Stimulated activated CD8-positive, alpha-beta memory T cell treated with anti-CD3 and anti-CD28 coated beads, Interleukin-7, amount 100 ng/mL, for 4 hours (primary cell): ENCODE data around the gene UMODL1.

Experiments
- DNase-seq, 2 donors: peaks; one replicate each; pipeline ENCODE4 v3.0.0-alpha.2; 2020; ENCODE audit warnings: low read depth in 2 of 2

UMODL1 gene

DNA sequence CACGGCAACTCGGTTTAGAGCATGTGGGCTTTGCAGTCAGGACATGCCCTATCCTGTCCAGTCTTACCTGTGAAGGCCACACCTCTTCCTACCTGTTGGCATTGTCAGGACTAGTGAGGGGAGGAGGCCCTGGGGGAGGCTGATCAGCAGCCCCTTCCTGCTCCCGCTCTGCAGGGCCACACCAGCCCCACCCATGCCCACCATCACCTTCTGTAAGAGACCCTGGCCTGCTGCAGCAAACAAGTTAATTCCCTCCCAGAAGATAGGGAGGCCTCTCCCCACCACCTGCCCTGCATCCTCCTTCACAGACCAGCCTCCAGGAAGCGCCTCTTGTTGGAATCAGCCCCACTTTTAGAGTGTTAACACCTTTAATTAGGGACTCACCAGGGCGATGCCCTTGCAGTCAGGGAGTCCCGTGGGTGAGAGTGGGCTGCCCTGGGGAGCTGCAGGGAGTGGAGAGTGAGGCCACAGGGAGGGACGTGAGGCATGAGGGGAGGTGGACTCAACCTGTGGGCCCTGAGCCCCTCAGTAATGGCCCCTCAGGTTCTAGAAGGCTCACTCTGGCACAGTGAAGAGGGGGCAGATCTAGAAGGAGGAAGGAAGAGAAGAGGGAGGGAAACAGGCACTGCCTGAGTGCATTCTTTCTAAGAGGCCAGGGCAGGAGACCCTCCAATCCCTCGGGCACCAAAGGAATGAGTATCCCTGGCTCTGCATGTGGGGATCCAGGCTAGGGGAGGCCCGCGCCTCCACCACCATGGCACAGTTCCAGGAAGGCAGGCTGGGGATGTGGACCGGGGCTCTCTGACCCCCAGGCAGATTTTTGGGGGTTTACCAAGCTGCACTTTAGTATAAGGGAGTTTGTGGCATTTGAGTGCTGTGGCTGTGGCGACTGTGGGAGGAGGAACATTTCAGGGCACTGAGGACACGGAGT is 8.2 kb downstream of the UMODL1 start:
- no peak for DNase-seq

GRCh38 chr21:42079939-42080787 is 9.0 kb downstream of the UMODL1 start:
- DNase-seq = no peak

GRCh38 chr21:42080788-42081083 is 9.6 kb downstream of the UMODL1 start:
- DNase-seq = no peak

DNA sequence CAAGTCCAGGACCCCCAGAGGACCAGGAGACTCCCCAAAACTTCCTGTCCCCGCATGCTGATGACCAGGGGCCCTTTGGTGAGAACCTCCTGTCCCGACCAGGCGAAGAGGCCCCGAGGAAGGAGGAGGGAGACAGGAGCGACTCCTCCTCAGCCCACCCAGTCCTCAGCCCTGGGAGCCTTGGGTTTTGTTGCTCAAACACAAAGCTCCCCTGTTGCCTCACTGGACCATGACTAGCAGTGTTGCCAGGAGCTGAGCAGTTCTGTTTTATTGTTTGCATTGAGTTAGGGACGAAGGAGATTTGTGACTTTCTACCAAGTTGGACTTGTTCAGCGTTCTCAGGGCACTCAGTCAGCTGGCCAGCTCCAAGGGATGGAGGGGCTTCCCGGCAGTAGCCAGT is 10.0 kb downstream of the UMODL1 start:
- DNase-seq = no peak

DNA sequence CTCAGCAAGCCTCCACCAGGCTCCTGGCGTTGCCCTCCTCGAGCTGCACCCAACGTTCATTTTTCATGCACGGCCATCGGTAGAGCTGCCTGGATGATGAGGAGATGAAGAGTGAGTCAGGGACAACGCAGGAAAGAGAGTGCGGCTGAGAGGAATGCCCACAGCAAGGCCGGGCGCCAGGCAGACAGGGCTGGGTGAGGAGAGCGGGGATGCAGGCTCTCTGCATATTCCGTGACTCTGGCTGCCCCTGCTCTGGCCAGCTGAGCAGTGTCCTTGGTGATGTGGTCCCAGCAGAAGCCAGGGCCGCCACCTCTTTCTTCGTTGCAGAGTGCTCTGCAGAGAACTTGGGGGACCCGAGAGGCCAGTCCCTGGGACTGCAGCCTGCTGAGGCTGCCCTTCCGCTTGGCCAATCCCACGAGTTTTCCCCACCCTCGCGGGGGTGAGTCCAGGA is 10.8 kb downstream of the UMODL1 start:
- no peak for DNase-seq

- DNase-seq = no peak
These were observed 11.6 kb downstream of the UMODL1 start for GRCh38 chr21:42082501-42083360.

GRCh38 chr21:42083361-42083690 is 12.2 kb downstream of the UMODL1 start:
- DNase-seq = no peak

DNA sequence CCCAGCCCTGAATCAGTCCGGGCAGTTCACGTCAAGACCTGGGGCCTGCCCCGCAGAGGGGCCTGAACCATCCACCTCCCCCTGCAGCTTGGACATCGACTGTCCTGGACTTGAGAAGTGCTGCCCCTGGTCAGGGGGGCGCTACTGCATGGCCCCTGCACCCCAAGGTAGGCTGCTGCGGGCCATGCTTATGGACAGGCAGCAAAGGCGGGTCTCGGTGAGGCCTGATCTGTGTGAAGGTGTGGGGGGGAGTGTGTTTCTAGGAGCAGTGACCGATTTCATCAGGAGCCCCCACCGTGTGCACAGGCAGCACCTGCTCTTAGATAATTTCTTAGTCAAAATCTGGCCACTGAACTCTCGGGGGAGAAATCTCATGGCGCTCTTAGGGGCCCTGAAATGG is 13.0 kb downstream of the UMODL1 start:
- DNase-seq = no peak

DNA sequence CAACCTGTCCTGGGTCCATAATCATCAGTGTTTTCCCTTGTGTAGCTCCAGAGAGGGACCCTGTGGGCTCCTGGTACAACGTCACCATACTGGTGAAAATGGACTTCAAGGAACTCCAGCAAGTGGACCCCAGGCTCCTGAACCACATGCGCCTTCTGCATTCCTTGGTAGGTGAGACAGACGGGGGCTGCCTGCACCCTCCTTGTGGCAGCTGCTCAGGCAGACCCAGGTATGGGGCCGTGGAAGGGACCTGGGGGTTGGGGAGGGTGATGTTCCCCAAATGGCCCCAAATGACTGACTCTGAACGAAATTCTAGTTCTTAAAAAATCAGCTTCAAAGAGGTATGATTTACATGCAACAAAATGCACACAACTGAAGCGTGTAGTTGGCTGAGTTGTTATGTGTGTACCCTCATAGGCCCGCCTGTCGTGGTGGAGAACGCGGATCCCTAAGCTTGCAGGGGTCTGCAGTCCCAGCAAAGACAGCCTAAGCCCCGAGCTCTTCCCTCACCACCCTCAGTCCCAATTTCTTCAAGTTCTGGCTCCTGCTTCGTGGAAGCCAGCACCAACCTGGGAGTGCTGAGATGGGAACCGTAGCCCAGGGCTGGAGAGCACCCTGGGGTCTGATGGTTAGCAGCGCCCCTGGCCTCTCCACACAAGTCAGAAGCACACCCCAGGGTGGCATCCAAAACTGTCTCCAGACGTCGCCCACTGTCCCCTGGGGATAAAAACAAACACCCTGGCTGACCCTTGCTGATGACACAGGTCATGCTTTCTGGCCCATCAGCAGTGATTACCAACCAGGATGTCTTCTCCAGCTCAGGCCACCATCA is 14.3 kb downstream of the UMODL1 start:
- DNase-seq = no peak

DNA sequence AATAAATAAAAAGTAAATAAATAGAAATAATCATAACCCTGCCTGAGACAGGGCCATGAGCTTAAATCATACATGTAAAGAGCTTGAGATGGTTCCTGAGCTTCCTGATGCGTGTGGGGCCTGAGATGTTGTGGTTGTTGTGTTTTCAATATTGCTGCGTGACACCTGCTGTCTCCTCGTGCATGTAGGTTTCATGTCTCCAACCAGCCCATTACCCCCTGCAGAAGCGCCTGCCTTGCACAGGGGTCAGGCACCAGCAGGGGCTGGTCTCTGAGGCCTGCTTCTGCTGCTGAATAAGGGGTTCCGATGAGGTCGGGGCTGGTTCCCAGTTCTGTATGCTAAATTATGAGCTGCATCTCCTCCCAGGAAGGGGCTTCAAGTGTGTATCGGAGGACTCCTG is 15.9 kb downstream of the UMODL1 start:
- DNase-seq = no peak

DNA sequence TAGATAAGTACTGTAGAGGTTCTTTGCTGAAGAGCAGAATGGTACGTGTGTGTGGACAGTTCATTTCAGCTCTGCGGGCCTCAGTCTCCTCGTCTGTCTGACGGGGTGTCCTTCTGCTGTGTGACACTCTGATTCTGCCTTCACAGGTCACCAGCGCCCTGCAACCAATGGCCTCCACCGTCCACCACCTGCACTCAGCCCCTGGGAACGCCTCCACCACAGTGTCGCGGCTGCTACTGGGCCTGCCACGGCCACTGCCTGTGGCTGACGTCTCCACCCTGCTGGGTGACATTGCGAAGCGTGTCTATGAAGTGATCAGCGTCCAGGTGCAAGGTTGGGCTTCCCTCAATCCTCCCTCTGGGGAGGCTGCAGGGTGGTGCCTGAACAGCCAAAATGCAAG is 17.0 kb downstream of the UMODL1 start:
- DNase-seq = no peak

DNA sequence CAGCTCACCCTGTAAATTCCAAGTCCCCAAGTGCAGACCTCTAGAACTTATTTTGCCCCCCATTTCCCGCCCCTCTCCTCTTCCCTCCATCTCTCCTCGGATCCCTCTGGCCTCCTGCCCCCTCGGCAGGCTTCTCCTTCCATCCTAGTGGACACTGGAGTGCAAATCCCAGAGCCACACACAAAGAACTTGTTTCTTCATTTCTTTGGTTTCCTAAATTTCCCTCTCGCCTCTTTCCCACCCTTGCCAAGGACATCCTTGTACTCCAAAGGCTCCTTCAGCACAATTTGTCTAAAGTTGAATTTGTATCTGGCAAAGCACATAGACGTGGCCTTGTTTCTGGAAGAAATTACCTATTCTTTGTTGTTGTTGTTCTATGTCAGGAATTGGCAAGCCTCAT is 17.5 kb downstream of the UMODL1 start:
- no peak for DNase-seq

DNA sequence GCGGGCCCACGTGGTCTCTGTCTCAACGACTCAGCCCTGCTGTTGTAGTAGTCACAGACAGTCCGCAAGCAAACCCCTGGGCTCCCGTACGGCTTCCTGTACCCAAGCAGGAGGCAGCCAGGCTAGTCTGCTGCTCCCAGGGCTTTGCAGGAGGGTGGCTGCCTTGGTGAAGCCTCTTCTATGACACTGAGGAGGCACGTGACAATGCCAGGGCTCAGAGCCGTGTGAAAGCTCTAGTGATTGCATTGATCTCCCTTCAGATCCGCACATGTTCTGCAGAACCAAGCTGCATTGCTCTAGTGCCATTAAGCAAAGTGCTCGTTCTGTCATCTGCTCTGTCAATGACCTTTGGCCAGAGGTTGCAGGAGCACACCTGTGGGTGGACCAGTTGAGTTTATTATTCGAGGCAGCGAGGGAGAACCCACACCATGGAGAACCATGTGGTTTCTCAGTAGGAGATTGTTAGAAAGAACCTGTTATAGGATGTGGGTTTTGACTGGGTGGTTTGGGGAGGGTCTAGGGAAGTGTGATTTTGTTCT is 18.0 kb downstream of the UMODL1 start:
- no peak for DNase-seq

DNA sequence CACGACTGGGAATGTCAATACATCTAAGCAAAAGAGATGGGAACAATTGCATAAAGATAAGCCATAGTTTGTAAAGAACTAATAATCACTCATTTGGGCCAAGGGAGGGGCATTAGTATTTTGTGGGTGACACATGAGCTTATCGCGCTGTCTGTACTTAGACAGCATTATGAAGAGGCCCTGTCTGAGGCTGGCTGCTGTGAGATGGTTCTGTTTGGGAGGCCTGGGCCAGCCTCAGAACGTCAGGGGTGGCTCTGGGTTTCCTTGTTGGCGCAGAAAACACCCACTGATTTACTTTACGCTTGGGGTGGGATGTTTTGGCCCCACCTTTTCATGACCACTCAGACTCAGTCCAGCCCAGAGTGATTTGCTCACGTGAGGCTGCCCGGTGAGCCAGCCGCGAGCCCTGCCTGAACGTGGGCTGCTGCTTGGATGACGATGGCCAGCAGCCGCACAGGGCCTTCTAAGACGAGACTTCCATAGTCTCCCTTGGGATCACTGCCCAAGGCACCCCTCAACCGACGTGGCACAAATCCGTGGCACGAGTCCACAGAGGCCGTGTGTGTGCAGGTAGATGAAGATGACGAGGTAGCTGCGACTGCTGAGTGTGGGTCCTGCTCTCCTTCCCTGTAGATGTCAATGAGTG is 18.7 kb downstream of the UMODL1 start:
- DNase-seq = no peak

DNA sequence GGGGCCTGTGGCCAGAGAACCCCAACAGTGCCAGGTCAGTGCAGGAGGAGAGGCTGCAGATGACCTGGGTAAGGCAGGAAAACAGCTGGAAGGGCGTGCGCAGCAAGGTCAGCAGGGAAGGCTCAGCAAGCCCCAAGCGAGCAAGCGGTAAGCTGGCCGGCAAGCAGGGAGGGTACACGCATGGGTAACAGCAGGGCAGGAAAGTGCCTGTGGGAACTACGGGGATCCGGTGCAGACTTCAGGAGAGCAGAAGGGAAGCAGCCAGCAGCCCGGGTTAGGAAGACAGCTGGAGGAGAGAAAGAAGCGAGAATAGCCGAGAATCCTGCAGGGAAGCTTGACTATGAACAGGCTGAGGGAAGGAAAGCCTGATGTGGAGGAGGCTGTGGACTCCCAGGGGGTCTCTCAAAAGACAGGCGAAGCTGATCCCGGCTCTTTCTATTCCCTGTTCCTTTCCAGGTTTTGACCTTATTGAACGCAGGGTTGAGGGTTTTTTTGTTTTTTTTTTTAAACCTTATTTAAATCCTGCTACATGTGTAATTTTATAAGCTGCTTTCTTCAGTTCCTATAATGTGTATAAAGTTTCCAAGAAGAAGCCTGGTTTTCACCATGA is 20.9 kb downstream of the UMODL1 start:
- no peak for DNase-seq

GRCh38 chr21:42092771-42093170 is 21.7 kb downstream of the UMODL1 start:
- DNase-seq = no peak

GRCh38 chr21:42093186-42093585 is 22.1 kb downstream of the UMODL1 start:
- DNase-seq = no peak

DNA sequence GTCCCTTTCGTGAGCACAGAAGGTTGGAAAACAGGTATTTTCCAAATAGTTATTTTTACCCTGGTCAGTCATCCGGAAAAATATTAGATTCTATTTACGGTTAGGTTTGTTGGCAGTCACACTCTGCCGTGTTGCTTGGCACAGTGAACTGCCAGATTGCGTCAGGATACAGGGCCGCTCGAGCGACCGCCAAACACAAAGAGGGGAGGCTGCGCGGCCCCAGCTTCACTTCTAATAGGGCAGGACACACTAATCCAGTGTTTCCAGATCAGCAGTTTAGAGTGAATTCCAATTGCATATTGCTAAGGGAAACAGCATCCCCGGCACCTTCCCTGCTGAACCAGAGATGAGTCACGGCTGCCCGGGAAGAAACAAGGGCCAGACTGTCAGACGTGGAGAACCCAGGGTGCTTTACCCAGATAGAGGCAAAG is 22.9 kb downstream of the UMODL1 start:
- DNase-seq = no peak

GRCh38 chr21:42094811-42095210 is 23.7 kb downstream of the UMODL1 start:
- DNase-seq = no peak

GRCh38 chr21:42095581-42095980 is 24.5 kb downstream of the UMODL1 start:
- DNase-seq = no peak
